GM23248 (cell line): ENCODE results near the gene CCDC102A. TPM values are rescaled to one million over a fixed set of nuclear protein-coding genes. Genes with fewer than 3 reads are reported as not detected.

ENCODE experiments used
- DNase-seq: peaks from one replicate; pipeline ENCODE4 v3.0.0-alpha.2; 2015
- H2AFZ ChIP-seq: fragments of 200-600 bp; sonication (generic); 2 replicates; pipeline ENCODE4 v1.6.1; 2016; ENCODE audit warnings: antibody characterized with exemption
- H3F3A ChIP-seq: fragments of 200-600 bp; sonication (generic); 2 replicates; pipeline ENCODE4 v1.6.1; 2016; ENCODE audit warnings: mild to moderate bottlenecking, antibody characterized with exemption, mixed run types; ENCODE audit not compliant: insufficient read depth
- H3K27ac ChIP-seq: fragments of 200-600 bp; sonication (generic); 2 replicates; pipeline ENCODE4 v1.5.1; 2016; ENCODE audit warnings: mild to moderate bottlenecking
- H3K27me3 ChIP-seq: fragments of 200-600 bp; sonication (generic); replicated peaks from 2 replicates; pipeline ENCODE4 v1.6.1; 2016; ENCODE audit warnings: mild to moderate bottlenecking; ENCODE audit not compliant: insufficient read depth
- H3K36me3 ChIP-seq: fragments of 200-600 bp; sonication (generic); 2 replicates; pipeline ENCODE4 v1.6.1; 2016; ENCODE audit warnings: low read depth, mild to moderate bottlenecking
- H3K4me1 ChIP-seq: fragments of 200-600 bp; sonication (generic); 2 replicates; pipeline ENCODE4 v1.6.1; 2016; ENCODE audit warnings: mild to moderate bottlenecking; ENCODE audit not compliant: insufficient read depth
- H3K4me2 ChIP-seq: fragments of 200-600 bp; sonication (generic); one replicate; pipeline ENCODE4 v1.6.1; 2016; ENCODE audit warnings: mild to moderate bottlenecking; ENCODE audit not compliant: unreplicated experiment
- H3K4me3 ChIP-seq: fragments of 200-600 bp; sonication (generic); 2 replicates; pipeline ENCODE4 v1.5.1; 2016; ENCODE audit warnings: mild to moderate bottlenecking
- H3K79me2 ChIP-seq: fragments of 200-600 bp; sonication (generic); 2 replicates; pipeline ENCODE4 v1.6.1; 2016; ENCODE audit warnings: mild to moderate bottlenecking; ENCODE audit not compliant: insufficient read depth
- H3K9ac ChIP-seq: fragments of 200-600 bp; sonication (generic); 2 replicates; pipeline ENCODE4 v1.6.1; 2016; ENCODE audit warnings: mild to moderate bottlenecking
- H3K9me2 ChIP-seq: fragments of 200-600 bp; sonication (generic); 2 replicates; pipeline ENCODE4 v1.6.1; 2016; ENCODE audit warnings: mixed run types, mild to moderate bottlenecking, moderate library complexity; ENCODE audit not compliant: insufficient read depth
- H3K9me3 ChIP-seq: fragments of 200-600 bp; sonication (generic); one replicate; pipeline ENCODE4 v1.6.1; 2017; ENCODE audit warnings: low read depth
- H4K20me1 ChIP-seq: fragments of 200-600 bp; sonication (generic); 2 replicates; pipeline ENCODE4 v1.6.0; 2016; ENCODE audit not compliant: insufficient read depth
- EZH2 ChIP-seq: fragments of 200-600 bp; sonication (generic); IDR thresholded peaks from 2 replicates; pipeline ENCODE4 v1.6.1; 2018; ENCODE audit warnings: antibody characterized with exemption, mild to moderate bottlenecking; ENCODE audit not compliant: insufficient read depth, poor library complexity, severe bottlenecking
- EZH2phosphoT487 ChIP-seq: fragments of 200-600 bp; sonication (generic); IDR thresholded peaks from 2 replicates; pipeline ENCODE4 v1.6.1; 2018; ENCODE audit warnings: antibody characterized with exemption, moderate library complexity, mild to moderate bottlenecking, low read depth; ENCODE audit not compliant: insufficient read depth
- WGBS, 2 experiments: methylation state at CpG; one replicate each; pipeline ENCODE4 v1.1.6; 2015 to 2017; ENCODE audit warnings: low lambda C conversion rate in 2 of 2, low coverage in 1 of 2; ENCODE audit errors: missing lambda C conversion rate in 2 of 2; 5-methylcytosine and 5-hydroxymethylcytosine counted together
- in situ Hi-C: fragments of 300-500 bp; cut with MboI; formaldehyde crosslinking; loops from 2 replicates; pipeline ENCODE4 v1.15.0; 2020
- polyA plus RNA-seq: library from polyadenylated mRNA; unstranded; fragments of >200 nt; fragmentation: Nextera tagmentation; extraction: Ambion mirVana; gene quantifications from 2 replicates; pipeline ENCODE4 v1.2.1, GENCODE V29; 2016
- total RNA-seq: library from RNA; depleted of rRNA; stranded (reverse); fragments of >200 nt; shearing (Covaris generic); gene quantifications from 2 replicates; pipeline ENCODE4 v1.2.3, GENCODE V29; 2014

CCDC102A gene
- total and polyA plus RNA-seq, 2 experiments from 2014 or later = 3.9 to 17.7 TPM

DNA sequence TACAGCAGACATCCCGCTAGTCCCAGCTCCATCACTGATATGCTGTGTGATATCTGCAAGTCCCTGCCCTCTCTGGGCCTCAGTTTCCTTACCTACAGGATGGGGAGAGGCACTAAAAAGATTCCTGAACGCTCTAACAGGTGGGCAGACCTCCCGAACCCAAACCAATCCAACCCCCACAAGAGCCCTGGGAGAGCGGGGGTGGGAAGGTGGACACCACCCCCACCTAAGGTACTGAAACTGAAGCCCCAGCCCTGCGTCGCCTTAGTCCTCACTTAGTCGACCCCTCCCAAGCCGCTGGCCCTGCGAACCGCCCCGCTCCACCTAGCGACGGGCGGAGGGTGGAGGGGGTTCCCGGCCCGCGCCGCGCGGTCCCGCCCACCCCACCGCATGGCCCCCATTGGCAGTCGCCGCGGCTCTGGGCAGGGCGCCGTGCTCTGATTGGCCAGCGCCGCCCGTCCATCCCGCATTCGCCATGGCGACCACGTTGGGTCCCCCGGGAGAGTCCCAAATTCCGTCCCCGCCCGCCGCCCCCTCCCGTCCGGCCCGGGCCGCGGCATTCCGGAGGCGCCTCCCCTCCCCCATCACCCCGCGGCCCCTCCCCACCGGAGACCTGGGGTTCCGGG lies 578 bp downstream of the CCDC102A start:
- peaks cover 4% of the 10 kb centered on the region; the same call in 1 of the 2 replicates for H3K79me2 ChIP-seq
- H3K4me2 ChIP-seq = peak overlapping the region; percentile 90
- H3K36me3 ChIP-seq = no peaks in the 10 kb centered on the region
- peak overlapping the region; percentile 100 for H3K4me3 ChIP-seq
- peaks cover 9% of the 10 kb centered on the region; the same call in 1 of the 2 replicates for H3K4me1 ChIP-seq
- H3K9ac ChIP-seq = peak overlapping the region; percentile 86
- H3F3A ChIP-seq = 0 out of 2 replicates have a peak, but pooled peaks cover 7% of the 10 kb centered on the region
- TF ChIP-seq EZH2phosphoT487 (no peak), EZH2 (no peak)
- peak overlapping the region; percentile 99 for H2AFZ ChIP-seq
- no peaks in the 10 kb centered on the region for H3K9me2 ChIP-seq
- no peaks in the 10 kb centered on the region for H4K20me1 ChIP-seq
- 0 to 1% methylated on average over 11 to 39 of the region's 50 CpGs for WGBS, 2 experiments
- H3K27me3 ChIP-seq = no peaks in the 10 kb centered on the region
- no peak overlapping the region for H3K27ac ChIP-seq
- peak; percentile 96 for DNase-seq
- in situ Hi-C loops = no loop called here
- no peaks in the 10 kb centered on the region for H3K9me3 ChIP-seq

DNA sequence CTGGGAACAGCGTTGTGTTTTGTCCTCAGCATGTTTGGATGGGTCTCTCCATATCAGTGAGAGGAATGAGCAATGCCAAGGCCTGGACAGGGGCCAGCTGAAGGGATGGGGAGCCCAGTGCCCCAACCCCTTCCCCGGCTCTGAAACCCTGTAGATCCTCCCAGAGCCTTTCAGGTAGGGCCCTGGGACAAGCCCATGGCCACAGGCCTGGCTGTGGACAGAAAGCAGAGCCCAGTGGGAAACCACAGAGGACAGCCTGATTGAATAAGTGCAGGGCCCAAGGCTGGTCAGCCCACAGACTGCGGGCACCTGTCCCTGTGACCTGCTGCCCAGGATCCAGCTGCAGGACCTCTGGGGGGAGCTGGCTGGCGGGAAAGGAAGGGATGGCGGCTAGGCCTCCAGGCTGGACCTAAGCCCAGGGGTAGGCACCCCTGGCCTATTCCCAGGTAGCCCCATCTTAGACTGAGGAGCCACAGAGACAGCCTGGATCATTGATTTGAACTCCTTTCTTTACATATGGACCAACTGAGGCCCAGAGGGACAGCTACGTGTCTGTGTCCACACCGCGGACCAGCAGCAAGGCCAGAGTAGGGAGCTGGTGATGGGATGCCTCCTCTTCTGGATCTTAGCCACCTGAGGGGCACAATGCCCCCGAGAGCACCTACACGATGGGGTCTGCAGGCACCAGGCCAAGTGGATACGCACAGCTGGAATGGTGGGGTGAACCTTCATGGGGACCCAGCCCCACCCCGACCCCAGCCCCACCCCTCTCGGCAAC lies 1.3 kb downstream of the CCDC102A start:
- peak; percentile 12 for DNase-seq
- Histone ChIP-seq H3K4me3 (peak overlapping the region; percentile 100), H4K20me1 (no peaks in the 10 kb centered on the region), H3K4me2 (peak overlapping the region; percentile 90), H3K9ac (peak overlapping the region; percentile 86), H3K9me3 (no peaks in the 10 kb centered on the region), H3K27ac (no peak overlapping the region), H3K9me2 (no peaks in the 10 kb centered on the region), H2AFZ (no peak overlapping the region), H3K36me3 (no peaks in the 10 kb centered on the region), H3F3A (0 out of 2 replicates have a peak, but pooled peaks cover 7% of the 10 kb centered on the region), H3K4me1 (peaks cover 12% of the 10 kb centered on the region), H3K79me2 (peaks cover 4% of the 10 kb centered on the region; the same call in 1 of the 2 replicates), H3K27me3 (no peaks in the 10 kb centered on the region)
- 38% methylated on average over 13 of the region's 13 CpGs for WGBS, 2 experiments
- TF ChIP-seq EZH2phosphoT487 = no peak
- TF ChIP-seq EZH2 = no peak
- in situ Hi-C loops = no loop called here

- TF ChIP-seq EZH2 (no peak), EZH2phosphoT487 (no peak)
- no peak overlapping the region for H3K9ac ChIP-seq
- H3K4me1 ChIP-seq = peaks cover 14% of the 10 kb centered on the region
- peaks cover 4% of the 10 kb centered on the region; the same call in 1 of the 2 replicates for H3K79me2 ChIP-seq
- no peaks in the 10 kb centered on the region for H3K9me2 ChIP-seq
- no peaks in the 10 kb centered on the region for H3K27me3 ChIP-seq
- H3F3A ChIP-seq = 0 out of 2 replicates have a peak, but pooled peaks cover 7% of the 10 kb centered on the region
- 93 to 98% methylated on average over 7 of the region's 7 CpGs for WGBS, 2 experiments
- H3K27ac ChIP-seq = no peak overlapping the region
- H4K20me1 ChIP-seq = no peaks in the 10 kb centered on the region
- no peak overlapping the region for H3K4me3 ChIP-seq
- H2AFZ ChIP-seq = no peak overlapping the region
- no peaks in the 10 kb centered on the region for H3K36me3 ChIP-seq
- in situ Hi-C loops = no loop called here
- H3K4me2 ChIP-seq = no peak overlapping the region
- DNase-seq = no peak
- H3K9me3 ChIP-seq = no peaks in the 10 kb centered on the region
These were observed 2.0 kb downstream of the CCDC102A start for GRCh38 chr16:57534337-57534880.

DNA sequence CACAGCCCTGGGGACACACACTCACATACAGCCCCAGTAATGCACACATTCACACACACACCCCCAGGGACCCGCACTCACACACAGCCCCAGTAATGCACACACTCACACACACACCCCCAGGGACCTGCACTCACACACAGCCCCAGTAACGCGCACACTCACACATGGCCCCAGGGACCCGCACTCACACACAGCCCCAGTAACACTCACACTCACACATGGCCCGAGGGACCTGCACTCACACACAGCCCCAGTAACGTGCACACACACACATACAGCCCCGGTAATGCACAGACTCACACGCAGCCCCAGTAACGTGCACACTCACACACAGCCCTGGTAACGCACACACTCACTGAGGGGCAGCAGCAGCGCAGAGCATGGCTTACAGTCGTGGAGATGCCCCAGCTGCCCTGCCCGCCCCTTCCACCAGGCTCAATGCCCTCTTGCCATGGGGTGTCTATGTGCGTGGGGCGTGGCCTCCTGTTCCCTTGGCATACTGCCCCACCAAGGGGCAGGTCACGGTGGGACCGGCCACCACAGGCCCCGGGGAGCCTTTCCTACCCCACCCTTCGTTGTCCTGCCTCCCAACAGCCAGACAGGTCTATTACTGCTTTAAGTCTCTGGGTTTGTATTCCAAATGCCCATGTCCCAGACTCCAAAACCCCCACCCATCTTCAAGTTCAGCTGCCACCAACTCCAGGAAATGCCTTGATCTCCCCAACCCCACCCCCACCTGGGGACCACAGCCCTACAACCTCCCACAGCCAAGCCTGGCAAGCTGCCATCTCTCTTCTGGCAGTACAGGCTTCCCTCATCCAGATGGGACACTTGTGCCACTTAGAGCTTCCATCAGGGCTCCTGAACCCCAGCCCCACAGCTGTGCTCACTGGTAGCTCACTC lies 2.7 kb downstream of the CCDC102A start:
- no peak overlapping the region for H3K4me3 ChIP-seq
- peak; percentile 21 for DNase-seq
- H4K20me1 ChIP-seq = no peaks in the 10 kb centered on the region
- 38 to 41% methylated on average over 16 to 19 of the region's 19 CpGs for WGBS, 2 experiments
- no peaks in the 10 kb centered on the region for H3K36me3 ChIP-seq
- H3K79me2 ChIP-seq = peaks cover 4% of the 10 kb centered on the region; the same call in 1 of the 2 replicates
- 0 out of 2 replicates have a peak, but pooled peaks cover 7% of the 10 kb centered on the region for H3F3A ChIP-seq
- no peak overlapping the region for H3K4me2 ChIP-seq
- no peak overlapping the region for H3K27ac ChIP-seq
- no peaks in the 10 kb centered on the region for H3K9me3 ChIP-seq
- H3K9me2 ChIP-seq = no peaks in the 10 kb centered on the region
- no peak for TF ChIP-seq EZH2
- TF ChIP-seq EZH2phosphoT487 = no peak
- H3K9ac ChIP-seq = no peak overlapping the region
- in situ Hi-C loops = no loop called here
- H3K4me1 ChIP-seq = peaks cover 14% of the 10 kb centered on the region
- H3K27me3 ChIP-seq = no peaks in the 10 kb centered on the region
- H2AFZ ChIP-seq = no peak overlapping the region
